GM18873 (cell line): Measurements from ENCODE around the gene HBQ1.
"Not testable (repeated sequence)": the region's sequence is repeated elsewhere in the genome, so short reads cannot be mapped to it uniquely, and the experiment has no call there.

Experiments used
- ATAC-seq: cut with Tn5 transposase; IDR thresholded peaks from one replicate; pipeline ENCODE4 v1.9.1; 2021; ENCODE audit warnings: mild to moderate bottlenecking, moderate library complexity, moderate number of reproducible peaks; ENCODE audit not compliant: unreplicated experiment, low FRiP score

The HBQ1 gene

GRCh38 chr16:160242-160641, 20.0 kb upstream of the HBQ1 start:
- ATAC-seq, result not testable (repeated sequence)

DNA sequence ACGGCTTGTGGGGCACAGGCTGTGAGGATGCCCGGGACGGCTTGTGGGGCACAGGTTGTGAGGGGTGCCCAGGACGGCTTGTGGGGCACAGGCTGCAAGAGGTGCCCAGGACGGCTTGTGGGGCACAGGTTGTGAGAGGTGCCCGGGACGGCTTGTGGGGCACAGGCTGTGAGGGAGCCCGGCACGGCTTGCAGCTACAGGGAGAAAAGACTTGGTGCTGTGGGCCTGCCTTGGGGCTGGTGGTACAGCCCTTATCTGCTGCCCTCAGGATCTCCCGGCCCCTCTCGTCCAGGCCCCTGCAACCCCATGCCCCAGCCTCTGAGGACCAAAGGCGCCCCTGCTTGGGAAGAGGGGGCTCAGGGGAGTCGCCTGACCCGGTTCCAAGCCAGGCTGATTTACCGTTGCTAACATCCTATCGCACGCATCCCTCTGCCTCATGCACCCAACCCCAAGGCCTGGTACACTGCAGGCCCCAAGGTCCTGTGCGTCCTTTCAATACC, 19.5 kb upstream of the HBQ1 start:
- no peak for ATAC-seq

DNA sequence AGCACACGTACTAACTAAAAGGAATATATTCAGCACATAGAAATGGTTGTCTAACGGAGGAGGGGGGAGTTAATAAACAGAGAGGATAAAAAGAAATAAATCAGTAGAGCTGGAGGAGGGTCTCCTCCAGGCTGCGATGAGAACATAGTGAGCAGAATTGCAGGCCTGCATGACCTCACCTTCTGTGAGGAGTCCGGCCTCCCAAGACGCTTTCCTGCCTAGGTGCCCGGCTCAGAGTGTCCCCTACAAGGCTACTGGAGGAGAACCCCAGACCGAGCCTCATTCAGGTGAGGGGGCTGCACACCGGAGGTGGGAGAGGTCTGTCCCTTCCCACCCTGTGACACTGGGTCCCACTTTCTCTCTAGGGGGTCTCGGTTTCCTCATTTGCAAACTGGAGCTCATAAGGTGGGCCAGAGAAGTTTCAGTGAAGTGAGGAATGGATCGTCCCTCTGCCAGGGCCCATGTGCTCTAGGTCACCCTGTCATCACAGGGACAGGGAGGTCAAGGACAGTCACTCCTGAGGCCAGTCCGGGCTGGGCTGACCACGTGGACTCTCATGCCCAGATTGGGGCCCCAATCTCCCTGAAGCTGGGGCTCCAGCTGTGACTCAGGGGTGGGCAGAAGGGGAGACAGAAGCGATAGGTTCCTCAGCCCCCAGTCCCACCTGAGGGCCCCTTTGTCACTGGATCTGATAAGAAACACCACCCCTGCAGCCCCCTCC, 17.8 kb upstream of the HBQ1 start:
- ATAC-seq, result no peak

- not testable (repeated sequence) for ATAC-seq
These were observed 17.1 kb upstream of the HBQ1 start for GRCh38 chr16:163139-163538.

GRCh38 chr16:163696-164095, 16.6 kb upstream of the HBQ1 start:
- not testable (repeated sequence) for ATAC-seq

DNA sequence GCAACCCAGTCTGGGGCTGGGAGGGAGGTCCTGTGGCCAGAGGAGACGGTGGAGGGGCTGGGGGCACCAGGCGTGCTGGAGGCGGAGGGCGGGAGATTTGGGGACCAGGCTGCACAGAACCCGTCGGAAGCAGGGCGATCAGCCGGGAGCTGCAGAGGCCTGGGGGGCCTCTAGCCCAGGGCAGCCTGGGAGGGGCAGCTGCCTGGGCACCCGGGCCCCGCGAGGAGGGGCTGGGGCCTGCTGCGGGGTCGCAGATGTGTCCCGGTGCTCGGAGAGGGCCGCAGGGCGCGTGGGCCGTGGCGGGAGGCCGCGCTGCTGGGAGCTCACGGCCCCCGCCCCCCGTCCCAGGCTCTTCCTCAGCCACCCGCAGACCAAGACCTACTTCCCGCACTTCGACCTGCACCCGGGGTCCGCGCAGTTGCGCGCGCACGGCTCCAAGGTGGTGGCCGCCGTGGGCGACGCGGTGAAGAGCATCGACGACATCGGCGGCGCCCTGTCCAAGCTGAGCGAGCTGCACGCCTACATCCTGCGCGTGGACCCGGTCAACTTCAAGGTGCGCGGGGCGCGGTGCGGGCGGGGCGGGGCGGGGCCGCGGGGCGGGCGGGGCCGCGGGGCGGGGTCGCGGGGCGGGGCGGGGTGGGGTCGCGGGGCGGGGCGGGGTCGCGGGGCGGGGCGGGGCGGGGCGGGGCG, 16.0 kb upstream of the HBQ1 start:
- not testable (repeated sequence) for ATAC-seq

- ATAC-seq, result no peak
These were observed 15.3 kb upstream of the HBQ1 start for GRCh38 chr16:164827-165538.

GRCh38 chr16:165539-166374, 14.5 kb upstream of the HBQ1 start, which contains the start of gene HBM:
Gene HBM (plus strand): TSS chr16:165978. CDS start chr16:165998, 20 bp downstream.
- ATAC-seq, result no peak

DNA sequence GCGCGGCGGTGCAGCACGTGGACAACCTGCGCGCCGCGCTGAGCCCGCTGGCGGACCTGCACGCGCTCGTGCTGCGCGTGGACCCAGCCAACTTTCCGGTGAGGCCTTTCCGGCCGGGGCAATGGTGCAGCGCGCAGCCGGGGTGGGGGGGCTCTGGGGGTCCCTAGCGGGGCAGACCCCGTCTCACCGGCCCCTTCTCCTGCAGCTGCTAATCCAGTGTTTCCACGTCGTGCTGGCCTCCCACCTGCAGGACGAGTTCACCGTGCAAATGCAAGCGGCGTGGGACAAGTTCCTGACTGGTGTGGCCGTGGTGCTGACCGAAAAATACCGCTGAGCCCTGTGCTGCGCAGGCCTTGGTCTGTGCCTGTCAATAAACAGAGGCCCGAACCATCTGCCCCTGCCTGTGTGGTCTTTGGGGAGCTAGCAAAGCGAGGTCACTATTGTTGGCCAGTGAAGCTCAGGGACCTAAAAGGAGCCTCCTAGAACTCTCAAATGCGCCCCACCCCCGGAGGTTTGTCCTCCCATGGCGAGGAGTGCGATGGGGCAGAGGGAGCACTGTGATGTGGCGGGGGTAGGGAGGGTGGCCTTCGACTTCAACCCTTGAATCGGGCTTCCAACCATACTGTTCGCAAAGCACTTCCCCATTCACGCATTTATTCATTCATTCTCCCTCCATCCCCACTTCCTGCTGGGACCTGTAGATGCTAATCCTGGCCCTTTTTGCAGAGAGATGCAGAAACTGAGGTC, 13.7 kb upstream of the HBQ1 start:
- ATAC-seq, result no peak

DNA sequence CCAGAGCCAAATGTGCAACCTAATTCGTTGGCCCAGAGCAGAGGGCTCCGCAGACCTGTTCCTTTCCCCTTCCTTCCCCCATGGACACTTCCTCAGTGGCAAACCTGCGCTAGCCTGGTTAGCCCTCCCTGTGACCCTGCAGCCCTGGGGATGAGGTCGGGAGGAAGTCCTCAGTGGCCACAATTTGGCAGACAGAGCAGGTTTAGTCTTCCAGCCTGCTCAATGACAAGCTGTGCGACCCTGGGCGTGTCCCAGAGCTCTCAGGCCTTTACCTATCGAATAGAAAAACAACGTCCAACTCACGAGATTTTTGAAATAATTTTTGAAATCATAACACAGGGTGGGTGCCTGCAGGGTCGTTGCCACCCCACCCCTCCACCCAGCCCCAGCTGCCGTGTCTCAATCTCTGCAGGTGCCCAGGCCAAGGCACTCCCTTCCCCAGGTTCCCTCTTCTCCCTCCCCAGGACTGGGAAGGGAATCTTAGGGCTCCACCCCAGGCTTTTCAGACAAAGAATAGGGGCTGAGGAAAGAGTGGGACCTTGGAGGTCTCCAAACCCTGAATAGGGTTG, 13.1 kb upstream of the HBQ1 start:
- ATAC-seq, result no peak

DNA sequence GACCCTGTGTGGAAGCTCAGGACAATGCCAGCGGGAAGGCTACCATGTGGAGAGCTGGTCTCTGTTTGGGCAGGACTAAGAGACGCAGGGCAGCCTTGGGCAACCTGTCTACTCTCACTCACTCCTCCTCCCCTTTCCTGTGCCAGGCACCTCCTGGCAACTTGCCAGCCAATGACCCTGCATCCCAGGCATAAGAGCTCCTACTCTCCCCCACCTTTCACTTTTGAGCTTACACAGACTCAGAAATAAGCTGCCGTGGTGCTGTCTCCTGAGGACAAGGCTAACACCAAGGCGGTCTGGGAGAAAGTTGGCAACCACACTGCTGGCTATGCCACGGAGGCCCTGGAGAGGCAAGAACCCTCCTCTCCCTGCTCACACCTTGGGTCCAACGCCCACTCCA, 11.8 kb upstream of the HBQ1 start:
- ATAC-seq, result no peak

DNA sequence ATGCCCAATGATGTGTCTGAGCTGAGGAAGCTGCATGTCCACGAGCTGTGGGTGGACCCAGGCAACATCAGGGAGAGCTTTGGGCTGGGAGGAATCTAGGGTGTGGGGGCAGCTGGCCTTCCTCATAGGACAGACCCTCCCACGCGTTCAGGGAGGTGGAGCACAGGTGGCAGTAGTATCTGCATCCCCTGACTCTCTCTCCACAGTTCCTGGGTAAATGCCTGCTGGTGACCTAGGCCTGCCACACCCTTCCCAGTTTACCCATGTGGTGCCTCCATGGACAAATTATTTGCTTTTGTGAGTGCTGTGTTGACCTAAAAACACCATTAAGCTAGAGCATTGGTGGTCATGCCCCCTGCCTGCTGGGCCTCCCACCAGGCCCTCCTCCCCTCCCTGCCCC, 11.2 kb upstream of the HBQ1 start:
- ATAC-seq, result no peak

GRCh38 chr16:170088-170507, 10.2 kb upstream of the HBQ1 start:
- not testable (repeated sequence) for ATAC-seq

DNA sequence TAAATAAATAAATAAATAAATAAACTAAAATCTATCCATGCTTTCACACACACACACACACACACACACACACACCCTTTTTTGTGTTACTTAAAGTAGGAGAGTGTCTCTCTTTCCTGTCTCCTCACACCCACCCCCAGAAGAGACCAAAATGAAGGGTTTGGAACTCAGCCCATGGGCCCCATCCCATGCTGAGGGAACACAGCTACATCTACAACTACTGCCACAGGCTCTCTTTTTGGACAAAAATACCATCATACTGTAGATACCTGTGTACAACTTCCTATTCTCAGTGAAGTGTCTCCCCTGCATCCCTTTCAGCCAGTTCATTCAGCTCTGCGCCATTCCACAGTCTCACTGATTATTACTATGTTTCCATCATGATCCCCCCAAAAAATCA, 9.5 kb upstream of the HBQ1 start:
- ATAC-seq, result no peak

GRCh38 chr16:172374-172941, 7.8 kb upstream of the HBQ1 start, which contains the start of gene HBA2:
Gene HBA2 (plus strand): TSS chr16:172876. CDS start chr16:172913, 37 bp downstream.
- ATAC-seq, result not testable (repeated sequence)

DNA sequence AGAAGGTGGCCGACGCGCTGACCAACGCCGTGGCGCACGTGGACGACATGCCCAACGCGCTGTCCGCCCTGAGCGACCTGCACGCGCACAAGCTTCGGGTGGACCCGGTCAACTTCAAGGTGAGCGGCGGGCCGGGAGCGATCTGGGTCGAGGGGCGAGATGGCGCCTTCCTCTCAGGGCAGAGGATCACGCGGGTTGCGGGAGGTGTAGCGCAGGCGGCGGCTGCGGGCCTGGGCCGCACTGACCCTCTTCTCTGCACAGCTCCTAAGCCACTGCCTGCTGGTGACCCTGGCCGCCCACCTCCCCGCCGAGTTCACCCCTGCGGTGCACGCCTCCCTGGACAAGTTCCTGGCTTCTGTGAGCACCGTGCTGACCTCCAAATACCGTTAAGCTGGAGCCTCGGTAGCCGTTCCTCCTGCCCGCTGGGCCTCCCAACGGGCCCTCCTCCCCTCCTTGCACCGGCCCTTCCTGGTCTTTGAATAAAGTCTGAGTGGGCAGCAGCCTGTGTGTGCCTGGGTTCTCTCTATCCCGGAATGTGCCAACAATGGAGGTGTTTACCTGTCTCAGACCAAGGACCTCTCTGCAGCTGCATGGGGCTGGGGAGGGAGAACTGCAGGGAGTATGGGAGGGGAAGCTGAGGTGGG, 6.9 kb upstream of the HBQ1 start:
- not testable (repeated sequence) for ATAC-seq

DNA sequence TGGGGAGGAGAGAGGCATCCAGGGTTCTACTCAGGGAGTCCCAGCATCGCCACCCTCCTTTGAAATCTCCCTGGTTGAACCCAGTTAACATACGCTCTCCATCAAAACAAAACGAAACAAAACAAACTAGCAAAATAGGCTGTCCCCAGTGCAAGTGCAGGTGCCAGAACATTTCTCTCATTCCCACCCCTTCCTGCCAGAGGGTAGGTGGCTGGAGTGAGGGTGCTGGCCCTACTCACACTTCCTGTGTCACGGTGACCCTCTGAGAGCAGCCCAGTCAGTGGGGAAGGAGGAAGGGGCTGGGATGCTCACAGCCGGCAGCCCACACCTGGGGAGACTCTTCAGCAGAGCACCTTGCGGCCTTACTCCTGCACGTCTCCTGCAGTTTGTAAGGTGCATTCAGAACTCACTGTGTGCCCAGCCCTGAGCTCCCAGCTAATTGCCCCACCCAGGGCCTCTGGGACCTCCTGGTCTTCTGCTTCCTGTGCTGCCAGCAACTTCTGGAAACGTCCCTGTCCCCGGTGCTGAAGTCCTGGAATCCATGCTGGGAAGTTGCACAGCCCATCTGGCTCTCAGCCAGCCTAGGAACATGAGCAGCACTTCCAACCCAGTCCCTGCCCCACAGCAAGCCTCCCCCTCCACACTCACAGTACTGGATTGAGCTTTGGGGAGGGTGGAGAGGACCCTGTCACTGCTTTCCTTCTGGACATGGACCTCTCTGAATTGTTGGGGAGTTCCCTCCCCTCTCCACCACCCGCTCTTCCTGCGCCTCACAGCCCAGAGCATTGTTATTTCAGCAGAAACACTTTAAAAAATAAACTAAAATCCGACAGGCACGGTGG, 6.1 kb upstream of the HBQ1 start:
- not testable (repeated sequence) for ATAC-seq
